Amniotic epithelial cell (primary cell): ENCODE measurements around the gene ROBO2.

Experiments
- DNase-seq: peaks from one replicate; pipeline ENCODE4 v3.0.0-alpha.2; 2010; ENCODE audit warnings: low read depth

ROBO2 gene

GRCh38 chr3:77102951-77103769, 63.3 kb downstream of the ROBO2 start:
- peak; percentile 6 for DNase-seq

DNA sequence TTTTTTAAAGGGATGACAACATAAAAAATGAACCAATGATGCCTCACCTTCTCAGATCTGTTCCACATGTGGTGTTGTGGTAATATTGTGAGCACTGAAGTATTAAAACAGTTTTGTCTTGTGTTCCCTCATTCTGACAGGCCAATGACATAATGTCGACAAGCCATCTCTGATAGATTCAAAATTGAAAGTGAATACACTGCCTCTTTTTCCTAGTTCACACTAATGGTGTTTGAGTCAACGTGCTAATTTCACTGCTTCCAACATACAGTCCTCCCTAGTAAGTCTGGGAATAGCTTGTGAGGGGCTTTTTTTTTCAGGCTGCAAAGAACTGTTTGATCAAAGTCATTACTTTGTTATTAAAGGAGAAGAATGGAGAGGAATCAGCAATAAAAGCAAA, 82.8 kb downstream of the ROBO2 start:
- DNase-seq, result no peak

GRCh38 chr3:77125966-77126365, 86.1 kb downstream of the ROBO2 start:
- no peak for DNase-seq

GRCh38 chr3:77134769-77135168, 94.9 kb downstream of the ROBO2 start:
- no peak for DNase-seq

DNA sequence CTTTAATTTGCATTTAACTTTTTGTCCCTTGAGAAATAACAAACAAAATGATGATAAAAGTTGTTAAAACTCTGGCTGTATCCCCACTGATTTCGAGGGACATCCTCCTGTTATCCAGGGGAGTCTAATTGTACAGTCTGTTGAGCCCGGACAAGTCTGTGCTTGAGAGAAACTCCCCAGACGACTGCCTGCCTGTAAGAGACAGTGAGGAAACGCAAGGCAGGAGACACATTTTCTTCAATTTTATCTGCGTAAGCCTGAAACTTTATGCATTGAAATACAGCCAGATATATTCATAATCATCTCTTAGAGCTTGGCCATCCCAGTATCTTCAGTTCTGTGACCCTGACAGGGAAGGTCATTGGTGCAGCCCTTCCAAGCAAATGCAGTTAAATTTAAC, 97.7 kb downstream of the ROBO2 start:
- DNase-seq, result no peak

- no peak for DNase-seq
These were observed 99.7 kb downstream of the ROBO2 start for GRCh38 chr3:77139624-77140023.

GRCh38 chr3:77141423-77141822, 101.5 kb downstream of the ROBO2 start:
- DNase-seq, result no peak

- DNase-seq, result no peak
These were observed 102.7 kb downstream of the ROBO2 start for GRCh38 chr3:77142578-77142977.

DNA sequence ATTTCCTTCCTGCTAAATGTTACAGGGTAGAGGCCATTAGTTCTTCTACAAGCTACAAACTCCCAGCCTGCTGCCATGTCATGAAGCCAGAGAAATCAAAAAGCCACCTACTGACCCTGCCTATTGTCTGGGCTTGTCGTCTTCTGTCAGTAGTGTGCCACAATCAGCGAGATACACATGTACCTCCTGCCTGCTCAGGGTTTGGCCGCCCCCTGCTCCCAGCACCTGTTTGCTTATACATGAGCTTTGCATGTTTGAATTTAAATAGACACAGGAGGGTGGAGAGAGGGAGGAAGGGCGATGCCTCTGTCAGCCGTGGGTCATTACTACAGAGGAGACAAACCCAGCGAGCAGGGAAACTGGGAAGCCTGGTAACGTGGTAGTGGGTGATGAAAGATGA, 106.1 kb downstream of the ROBO2 start:
- DNase-seq, result no peak

DNA sequence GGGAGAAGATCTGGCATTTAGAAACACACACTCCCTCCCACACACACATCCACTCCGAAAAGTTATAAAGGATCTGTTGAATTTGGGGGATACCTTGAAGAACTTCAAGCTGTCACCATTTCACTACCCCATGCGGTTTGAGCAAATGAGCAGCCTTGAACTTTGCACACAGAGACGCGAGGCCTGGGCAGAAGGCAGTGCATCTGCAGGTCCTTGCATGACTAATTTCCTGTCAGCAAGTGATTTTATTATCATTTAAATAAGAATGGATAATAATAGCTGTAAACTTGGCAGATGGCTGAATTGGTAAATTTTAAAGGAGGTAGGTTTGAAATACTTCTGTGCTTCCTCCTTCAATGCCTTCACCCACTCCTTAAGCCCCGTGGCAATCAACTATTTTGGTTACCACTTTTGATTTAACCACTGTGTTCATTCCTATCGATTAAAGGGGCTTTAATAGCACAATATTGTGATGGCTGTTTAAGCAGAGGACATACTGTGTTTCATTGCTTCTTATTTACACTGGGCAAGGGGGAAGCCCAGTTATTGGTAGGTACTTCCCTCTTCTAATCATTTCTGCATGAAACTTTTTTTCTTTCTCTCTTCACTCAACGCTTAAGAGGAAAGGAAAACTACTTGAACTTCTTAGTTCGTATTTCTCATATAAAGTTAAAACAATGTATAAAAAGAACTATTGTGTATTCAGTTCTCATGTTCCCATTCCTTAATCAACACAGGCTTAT, 108.1 kb downstream of the ROBO2 start:
- no peak for DNase-seq

GRCh38 chr3:77149382-77149781, 109.5 kb downstream of the ROBO2 start:
- no peak for DNase-seq

DNA sequence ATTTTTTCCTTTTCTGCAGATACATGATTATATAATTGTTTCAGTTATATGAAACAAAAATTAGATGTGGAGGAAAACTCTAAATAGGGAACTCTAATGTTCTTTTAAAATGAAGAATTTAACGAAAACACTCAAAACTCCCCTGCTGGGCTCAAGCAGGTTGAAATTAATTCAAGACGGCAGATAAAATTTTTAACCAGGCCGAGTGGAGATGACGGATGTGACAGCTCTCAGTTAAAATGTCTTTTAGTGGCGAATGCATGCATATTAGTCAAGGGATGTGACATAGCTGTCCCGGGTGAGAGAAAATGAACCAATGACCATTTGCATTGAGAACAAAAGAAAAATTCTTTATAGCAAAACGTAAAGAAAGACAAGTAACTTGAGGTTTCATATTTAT, 110.1 kb downstream of the ROBO2 start:
- DNase-seq, result no peak

DNA sequence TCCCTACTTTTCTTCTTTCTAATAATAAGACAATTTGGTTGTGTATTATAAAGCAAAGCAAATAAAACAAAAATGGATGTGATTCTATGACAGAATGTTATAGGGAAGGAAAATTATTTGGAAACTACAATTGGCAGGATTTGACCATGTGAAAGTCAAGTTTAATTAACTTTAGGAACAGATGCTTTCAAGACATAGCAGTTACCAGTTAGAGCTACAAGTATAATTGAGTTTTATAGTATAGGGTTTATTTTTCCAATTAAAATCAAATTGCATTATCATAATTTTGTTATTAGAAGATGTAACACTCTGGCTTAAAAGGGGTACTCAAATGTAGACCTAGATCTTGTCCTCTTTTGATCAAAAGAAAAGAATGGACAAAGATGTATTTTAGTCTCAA, 110.9 kb downstream of the ROBO2 start:
- no peak for DNase-seq

- no peak for DNase-seq
These were observed 119.1 kb downstream of the ROBO2 start for GRCh38 chr3:77158730-77159581.

DNA sequence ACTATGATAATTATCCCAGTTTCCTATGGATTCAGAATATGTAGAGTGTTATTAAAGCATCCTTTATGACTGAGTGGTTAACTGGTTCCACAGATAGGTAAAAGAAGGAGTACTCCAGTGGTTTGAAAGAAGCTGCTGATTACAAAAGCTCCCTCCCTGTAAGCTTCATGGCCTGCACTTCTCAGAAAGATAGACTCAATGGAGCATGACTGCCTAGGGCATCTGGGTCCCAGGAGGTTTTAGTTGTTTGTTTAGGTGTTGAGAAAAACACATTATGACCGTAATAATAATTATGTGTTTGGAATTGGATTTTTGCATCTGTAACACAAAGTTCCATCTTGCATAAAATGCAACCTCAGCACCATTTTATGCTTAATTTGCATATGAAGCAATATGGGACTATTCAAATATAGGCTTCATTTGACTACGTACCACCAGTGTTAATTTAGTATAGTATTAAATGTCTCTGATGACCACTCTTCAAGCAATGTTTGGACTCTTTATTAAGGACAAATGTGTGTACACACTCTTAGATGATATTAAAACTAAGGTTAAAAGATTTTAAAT, 121.1 kb downstream of the ROBO2 start:
- no peak for DNase-seq

- DNase-seq, result no peak
These were observed 129.9 kb downstream of the ROBO2 start for GRCh38 chr3:77169823-77170222.

- DNase-seq, result no peak
These were observed 131.1 kb downstream of the ROBO2 start for GRCh38 chr3:77171026-77171425.

- no peak for DNase-seq
These were observed 139.9 kb downstream of the ROBO2 start for GRCh38 chr3:77179762-77180161.

DNA sequence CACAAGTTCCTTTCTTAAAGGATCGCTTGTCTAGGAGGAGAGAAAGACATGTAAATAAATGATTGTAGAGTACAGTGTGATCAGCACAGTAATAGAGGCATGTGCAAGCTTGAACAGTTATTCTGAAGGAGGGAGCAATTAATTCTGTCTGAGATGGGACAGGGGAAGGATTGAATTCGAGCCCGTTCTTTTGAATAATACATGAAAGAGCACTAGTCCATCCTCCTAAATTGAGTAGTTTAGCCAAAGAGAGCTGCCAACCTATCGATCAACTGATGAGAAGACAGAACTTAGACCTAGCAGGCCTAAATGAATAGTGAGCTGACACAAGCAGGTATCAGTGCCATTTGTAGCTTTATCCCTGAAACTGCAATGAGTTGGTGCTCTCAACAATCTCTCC, 142.4 kb downstream of the ROBO2 start:
- DNase-seq, result no peak

- no peak for DNase-seq
These were observed 146.4 kb downstream of the ROBO2 start for GRCh38 chr3:77186319-77186718.

- peak; percentile 6 for DNase-seq
These were observed 146.8 kb downstream of the ROBO2 start for GRCh38 chr3:77186728-77187127.

DNA sequence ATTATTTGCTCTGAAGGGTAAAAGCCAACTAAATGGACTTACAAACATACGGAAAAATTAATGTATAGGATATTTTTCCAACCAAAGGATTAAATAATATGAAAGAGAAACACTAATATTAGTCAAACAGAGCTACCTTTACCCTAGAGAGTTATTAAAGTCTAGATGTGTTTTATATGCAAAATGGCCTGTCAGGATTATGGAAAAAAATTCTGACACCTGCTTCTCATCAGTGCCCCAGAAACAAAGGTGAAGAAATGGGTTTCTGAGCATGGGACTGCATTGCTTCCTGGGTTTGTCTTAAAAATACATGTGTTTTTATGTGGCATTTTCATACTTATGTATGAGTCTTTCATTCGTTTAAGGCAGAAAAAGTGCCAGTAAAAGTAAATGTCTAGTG, 148.3 kb downstream of the ROBO2 start:
- no peak for DNase-seq
